Cardiac muscle cell (in vitro differentiated cells and primary cell): ENCODE measurements around the gene EVPL. TPM values are rescaled to one million over a fixed set of nuclear protein-coding genes. Genes with fewer than 3 reads are reported as not detected.

Source experiments
- DNase-seq, 2 donors: peaks; one replicate each; pipeline versions ENCODE4 v3.0.0 to v3.0.0-alpha.2; 2010 to 2017; ENCODE audit warnings: low read depth in 1 of 2, low spot score in 1 of 2
- H3K27ac ChIP-seq: fragments of 200-600 bp; sonication (generic); 2 replicates; pipeline ENCODE4 v1.5.1; 2016
- H3K27me3 ChIP-seq: fragments of 200-600 bp; sonication (generic); 2 replicates; pipeline ENCODE4 v1.6.0; 2016; ENCODE audit warnings: control low read depth
- H3K36me3 ChIP-seq: fragments of 200-600 bp; sonication (generic); 2 replicates; pipeline ENCODE4 v1.5.1; 2016; ENCODE audit warnings: control low read depth
- H3K4me1 ChIP-seq: fragments of 200-600 bp; sonication (generic); 2 replicates; pipeline ENCODE4 v1.8.1; 2017; ENCODE audit warnings: low read depth, mild to moderate bottlenecking, mixed run types
- H3K4me3 ChIP-seq: fragments of 200-600 bp; sonication (generic); 2 replicates; pipeline ENCODE4 v1.5.1; 2016; ENCODE audit warnings: mild to moderate bottlenecking
- H3K9me3 ChIP-seq: fragments of 200-600 bp; sonication (generic); 2 replicates; pipeline ENCODE4 v1.5.1; 2017; ENCODE audit warnings: low read depth, mild to moderate bottlenecking, control low read depth
- polyA plus RNA-seq: library from polyadenylated mRNA; unstranded; fragments of >200 nt; fragmentation: Nextera tagmentation; extraction: Ambion mirVana; gene quantifications from 2 replicates; pipeline ENCODE4 v1.2.1, GENCODE V29; 2016
- total RNA-seq: library from RNA; depleted of rRNA; stranded (reverse); fragments of >200 nt; gene quantifications from 2 replicates; pipeline ENCODE4 v1.2.3, GENCODE V29; 2016
- TF ChIP-seq, protein P1 (sequence below): IDR thresholded peaks from 2 replicates; pipeline ENCODE4 v1.5.1; 2012; ENCODE audit warnings: low read depth, mild to moderate bottlenecking, low read length

The EVPL gene
- total and polyA plus RNA-seq, 2 experiments from 2014 or later: 0.09 TPM; not detected in 1

GRCh38 chr17:75965468-75965867 lies 61.6 kb downstream of the EVPL start:
- Histone ChIP-seq H3K4me3 (no peak overlapping the region), H3K36me3 (no peaks in the 10 kb centered on the region), H3K4me1 (no peaks in the 10 kb centered on the region), H3K9me3 (no peaks in the 10 kb centered on the region), H3K27me3 (no peaks in the 10 kb centered on the region), H3K27ac (no peak overlapping the region)
- no peak for DNase-seq
- TF ChIP-seq, protein P1, sequence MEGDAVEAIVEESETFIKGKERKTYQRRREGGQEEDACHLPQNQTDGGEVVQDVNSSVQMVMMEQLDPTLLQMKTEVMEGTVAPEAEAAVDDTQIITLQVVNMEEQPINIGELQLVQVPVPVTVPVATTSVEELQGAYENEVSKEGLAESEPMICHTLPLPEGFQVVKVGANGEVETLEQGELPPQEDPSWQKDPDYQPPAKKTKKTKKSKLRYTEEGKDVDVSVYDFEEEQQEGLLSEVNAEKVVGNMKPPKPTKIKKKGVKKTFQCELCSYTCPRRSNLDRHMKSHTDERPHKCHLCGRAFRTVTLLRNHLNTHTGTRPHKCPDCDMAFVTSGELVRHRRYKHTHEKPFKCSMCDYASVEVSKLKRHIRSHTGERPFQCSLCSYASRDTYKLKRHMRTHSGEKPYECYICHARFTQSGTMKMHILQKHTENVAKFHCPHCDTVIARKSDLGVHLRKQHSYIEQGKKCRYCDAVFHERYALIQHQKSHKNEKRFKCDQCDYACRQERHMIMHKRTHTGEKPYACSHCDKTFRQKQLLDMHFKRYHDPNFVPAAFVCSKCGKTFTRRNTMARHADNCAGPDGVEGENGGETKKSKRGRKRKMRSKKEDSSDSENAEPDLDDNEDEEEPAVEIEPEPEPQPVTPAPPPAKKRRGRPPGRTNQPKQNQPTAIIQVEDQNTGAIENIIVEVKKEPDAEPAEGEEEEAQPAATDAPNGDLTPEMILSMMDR: no peak

DNA sequence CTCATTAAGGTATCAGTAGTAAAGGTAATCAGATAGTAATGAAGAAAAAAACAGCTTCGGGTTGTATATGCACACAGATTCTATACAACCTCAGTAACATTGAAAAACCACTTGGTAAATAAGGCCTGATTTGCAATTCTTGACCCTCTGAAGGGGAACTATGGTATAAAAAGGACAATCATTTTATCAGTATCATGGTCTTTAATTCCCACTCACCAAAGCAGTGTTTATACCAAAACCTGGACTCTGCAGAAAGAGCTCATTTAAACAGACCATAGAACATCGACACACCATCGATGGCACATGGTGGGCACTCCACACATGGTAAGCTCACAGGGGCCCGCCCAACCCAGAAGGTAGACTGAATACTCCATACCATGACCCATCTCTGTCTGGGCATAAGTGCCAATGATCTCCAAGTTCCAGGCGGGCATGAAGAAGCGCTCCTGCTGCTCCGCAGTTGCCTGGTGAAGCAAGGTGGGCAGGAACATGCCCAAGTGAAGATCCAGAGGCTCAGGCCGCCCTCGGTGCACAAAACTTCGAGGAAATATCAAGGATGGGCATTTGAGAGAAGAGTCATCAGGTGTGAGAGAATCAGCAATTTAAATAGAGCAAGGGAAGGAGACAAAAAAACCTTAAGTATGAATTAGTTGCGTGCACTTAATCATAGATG lies 67.1 kb downstream of the EVPL start:
- peaks cover 11% of the 10 kb centered on the region for H3K4me1 ChIP-seq
- H3K27ac ChIP-seq: no peak overlapping the region
- no peaks in the 10 kb centered on the region for H3K9me3 ChIP-seq
- H3K36me3 ChIP-seq: peaks cover 8% of the 10 kb centered on the region
- TF ChIP-seq, protein P1: no peak
- no peak for DNase-seq
- no peak overlapping the region for H3K4me3 ChIP-seq
- H3K27me3 ChIP-seq: no peaks in the 10 kb centered on the region

DNA sequence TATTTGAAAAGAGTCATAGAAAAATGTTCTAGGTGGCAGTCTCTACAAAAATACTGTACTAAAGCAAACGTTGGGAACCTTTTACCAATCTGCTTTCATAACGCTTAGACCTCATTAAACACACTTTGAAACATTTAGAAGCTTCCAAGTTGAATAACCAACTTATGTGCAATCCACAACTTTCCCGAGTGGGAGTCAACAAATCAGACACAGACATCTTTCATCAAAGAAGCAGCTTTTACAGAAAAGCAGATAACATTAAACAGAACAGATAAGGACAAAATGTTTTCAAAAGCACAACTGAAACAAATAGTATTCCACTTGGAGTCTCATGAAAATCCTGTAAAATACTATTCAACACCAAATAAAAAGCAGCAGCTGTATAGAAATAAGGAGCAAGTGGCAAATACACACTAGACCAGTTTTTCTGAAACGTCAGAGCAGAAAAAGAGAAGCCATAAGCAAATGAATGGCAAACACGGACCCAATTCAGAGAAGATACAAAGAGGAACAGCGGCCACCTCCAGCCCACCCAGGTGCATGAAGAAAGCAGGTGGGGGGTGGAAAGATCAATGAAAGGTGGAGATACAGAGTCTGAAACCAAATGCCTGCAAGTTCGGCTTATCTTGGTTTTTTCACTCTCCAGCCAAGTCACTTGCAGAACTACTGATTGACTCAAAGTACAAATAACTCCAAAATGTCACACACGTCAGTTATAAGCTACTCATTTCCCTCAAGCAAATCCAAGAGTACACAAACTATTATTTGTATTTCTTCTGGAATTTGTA lies 67.9 kb downstream of the EVPL start:
- TF ChIP-seq, protein P1: no peak
- Histone ChIP-seq H3K27ac (peak overlapping the region; percentile 28), H3K36me3 (peaks cover 8% of the 10 kb centered on the region), H3K27me3 (no peaks in the 10 kb centered on the region), H3K4me3 (no peak overlapping the region), H3K4me1 (peaks cover 11% of the 10 kb centered on the region), H3K9me3 (no peaks in the 10 kb centered on the region)
- DNase-seq: peak in 1 of 2 donors; percentile 34

Other genes with a start within 250 kb of the EVPL start
- 34.2 and 37.8 TPM in 2 replicates for gene UNK, start 242.5 kb downstream of the EVPL start, total RNA-seq
- gene UNK, start 242.5 kb downstream of the EVPL start, polyA plus RNA-seq: 20.5 and 35.9 TPM in 2 replicates
- 4.6 and 14.8 TPM in 2 replicates for gene UNC13D, start 182.9 kb downstream of the EVPL start, total RNA-seq
- 10.8 and 24.6 TPM in 2 replicates for gene UNC13D, start 182.9 kb downstream of the EVPL start, polyA plus RNA-seq
- gene WBP2, start 172.0 kb downstream of the EVPL start, total RNA-seq: 61.3 and 75.6 TPM in 2 replicates
- gene WBP2, start 172.0 kb downstream of the EVPL start, polyA plus RNA-seq: 160 and 161 TPM in 2 replicates
- 1.3 and 4.6 TPM in 2 replicates for gene TRIM47, start 148.7 kb downstream of the EVPL start, total RNA-seq
- 2.2 and 2.9 TPM in 2 replicates for gene TRIM47, start 148.7 kb downstream of the EVPL start, polyA plus RNA-seq
- 20.2 and 31.5 TPM in 2 replicates for gene TRIM65, start 130.4 kb downstream of the EVPL start, total RNA-seq
- gene TRIM65, start 130.4 kb downstream of the EVPL start, polyA plus RNA-seq: 14.6 and 16.8 TPM in 2 replicates
- gene MRPL38, start 122.4 kb downstream of the EVPL start, total RNA-seq: 63.9 and 68.0 TPM in 2 replicates
- gene MRPL38, start 122.4 kb downstream of the EVPL start, polyA plus RNA-seq: 222 and 227 TPM in 2 replicates
- 13.8 and 15.9 TPM in 2 replicates for gene FBF1, start 86.3 kb downstream of the EVPL start, total RNA-seq
- gene FBF1, start 86.3 kb downstream of the EVPL start, polyA plus RNA-seq: 8.2 and 11.8 TPM in 2 replicates
- 27.7 and 43.0 TPM in 2 replicates for gene ACOX1, start 48.1 kb downstream of the EVPL start, total RNA-seq
- gene ACOX1, start 48.1 kb downstream of the EVPL start, polyA plus RNA-seq: 15.5 and 21.3 TPM in 2 replicates
- 23.8 and 27.4 TPM in 2 replicates for gene TEN1, start 48.1 kb downstream of the EVPL start, total RNA-seq
- gene TEN1, start 48.1 kb downstream of the EVPL start, polyA plus RNA-seq: 15.6 and 26.9 TPM in 2 replicates
- 13.4 and 14.3 TPM in 2 replicates for gene CDK3, start 26.5 kb downstream of the EVPL start, total RNA-seq
- gene CDK3, start 26.5 kb downstream of the EVPL start, polyA plus RNA-seq: 12.2 and 18.5 TPM in 2 replicates
- gene SRP68, start 45.2 kb upstream of the EVPL start, total RNA-seq: 33.4 and 55.4 TPM in 2 replicates
- gene SRP68, start 45.2 kb upstream of the EVPL start, polyA plus RNA-seq: 103 and 123 TPM in 2 replicates
- gene GALR2, start 47.5 kb upstream of the EVPL start, total RNA-seq: 0.32 TPM in 1 of 2 replicates, not detected in the other
- gene GALR2, start 47.5 kb upstream of the EVPL start, polyA plus RNA-seq: 0.55 TPM in 1 of 2 replicates, not detected in the other
- not detected in 2 replicates for gene ZACN, start 51.9 kb upstream of the EVPL start, total RNA-seq
- 5.8 and 33.8 TPM in 2 replicates for gene ZACN, start 51.9 kb upstream of the EVPL start, polyA plus RNA-seq
- 121 and 166 TPM in 2 replicates for gene EXOC7, start 76.5 kb upstream of the EVPL start, total RNA-seq
- gene EXOC7, start 76.5 kb upstream of the EVPL start, polyA plus RNA-seq: 134 and 167 TPM in 2 replicates
- gene FOXJ1, start 113.9 kb upstream of the EVPL start, total RNA-seq: 0.07 and 0.12 TPM in 2 replicates
- gene FOXJ1, start 113.9 kb upstream of the EVPL start, polyA plus RNA-seq: 0.18 TPM in 1 of 2 replicates, not detected in the other
- 11.4 and 15.0 TPM in 2 replicates for gene RNF157, start 213.2 kb upstream of the EVPL start, total RNA-seq
- 11.0 and 15.2 TPM in 2 replicates for gene RNF157, start 213.2 kb upstream of the EVPL start, polyA plus RNA-seq
- 13.5 and 23.2 TPM in 2 replicates for gene UBALD2, start 238.0 kb upstream of the EVPL start, total RNA-seq
- gene UBALD2, start 238.0 kb upstream of the EVPL start, polyA plus RNA-seq: 13.2 and 19.6 TPM in 2 replicates